Neural cell (in vitro differentiated cells): Measurements from ENCODE around the gene SGPP1.

Experiments
- CTCF ChIP-seq: fragments of 450-650 bp; IDR thresholded peaks from 2 replicates; pipeline ENCODE4 v1.5.1; 2014; ENCODE audit warnings: antibody characterized with exemption, mild to moderate bottlenecking, moderate library complexity; ENCODE audit not compliant: poor library complexity, severe bottlenecking
- EP300 ChIP-seq: fragments of 450-650 bp; conservative IDR thresholded peaks from 2 replicates; pipeline ENCODE4 v1.6.1; 2014; ENCODE audit warnings: antibody characterized with exemption, mild to moderate bottlenecking, moderate library complexity; ENCODE audit not compliant: poor library complexity, severe bottlenecking
- EZH2 ChIP-seq: fragments of 200-600, 300-800 bp; shearing (Covaris generic), sonication (generic); IDR thresholded peaks from 2 replicates; pipeline ENCODE4 v1.6.1; 2014; ENCODE audit warnings: antibody characterized with exemption, low read length, borderline replicate concordance, mild to moderate bottlenecking; ENCODE audit not compliant: insufficient read depth, poor library complexity, severe bottlenecking
- MXI1 ChIP-seq: fragments of 450-650 bp; conservative IDR thresholded peaks from 2 replicates; pipeline ENCODE4 v1.6.1; 2014; ENCODE audit warnings: antibody characterized with exemption, mild to moderate bottlenecking; ENCODE audit not compliant: poor library complexity, severe bottlenecking
- POLR2AphosphoS5 ChIP-seq: IDR thresholded peaks from 2 replicates; pipeline ENCODE4 v1.6.1; 2012
- RAD21 ChIP-seq: fragments of 450-650 bp; conservative IDR thresholded peaks from 2 replicates; pipeline ENCODE4 v1.6.1; 2014; ENCODE audit warnings: antibody characterized with exemption, mild to moderate bottlenecking, moderate library complexity
- REST ChIP-seq: IDR thresholded peaks from 2 replicates; pipeline ENCODE4 v1.6.1; 2012; ENCODE audit warnings: borderline replicate concordance
- SMC3 ChIP-seq: fragments of 450-650 bp; conservative IDR thresholded peaks from 2 replicates; pipeline ENCODE4 v1.6.1; 2014; ENCODE audit warnings: antibody characterized with exemption, mild to moderate bottlenecking, moderate library complexity; ENCODE audit not compliant: poor library complexity
- TAF1 ChIP-seq: IDR thresholded peaks from 2 replicates; pipeline ENCODE4 v1.6.1; 2012; ENCODE audit warnings: low read depth

GRCh38 chr14:63737582-63738006 is 9.7 kb upstream of the SGPP1 start:
- no peak for TF ChIP-seq MXI1
- TF ChIP-seq CTCF, result no peak
- TF ChIP-seq POLR2AphosphoS5, result no peak
- TF ChIP-seq EZH2, result no peak
- TF ChIP-seq EP300, result no peak
- TF ChIP-seq TAF1, result no peak
- no peak for TF ChIP-seq SMC3
- no peak for TF ChIP-seq RAD21
- no peak for TF ChIP-seq REST
